Mesenchymal stem cell (in vitro differentiated cells and primary cell): ENCODE data around the gene PITPNM3.

ENCODE experiments used
- DNase-seq: peaks from one replicate; pipeline ENCODE4 v3.0.0-alpha.2; 2013
- H2AFZ ChIP-seq: one replicate; pipeline ENCODE4 v1.6.1; 2013; ENCODE audit warnings: low read depth, mild to moderate bottlenecking, control low read depth, inconsistent platforms, low read length, moderate library complexity
- H2AK5ac ChIP-seq: 2 replicates; pipeline ENCODE4 v1.6.1; 2013; ENCODE audit warnings: low read length, moderate library complexity, mild to moderate bottlenecking, inconsistent platforms; ENCODE audit not compliant: severe bottlenecking
- H2BK120ac ChIP-seq: one replicate; pipeline ENCODE4 v1.6.1; 2013; ENCODE audit warnings: low read depth, mild to moderate bottlenecking, inconsistent platforms, low read length, moderate library complexity
- H2BK12ac ChIP-seq, 2 experiments: one replicate each; pipeline ENCODE4 v1.6.1; 2013; ENCODE audit warnings: inconsistent platforms in 2 of 2, low read length in 2 of 2, mild to moderate bottlenecking in 2 of 2, moderate library complexity in 2 of 2, control low read depth in 1 of 2
- H2BK15ac ChIP-seq: one replicate; pipeline ENCODE4 v1.6.1; 2013; ENCODE audit warnings: mild to moderate bottlenecking, low read depth, inconsistent platforms; ENCODE audit not compliant: poor library complexity, severe bottlenecking
- H2BK5ac ChIP-seq: 2 replicates; pipeline ENCODE4 v1.6.1; 2013; ENCODE audit warnings: low read depth, mild to moderate bottlenecking, low read length, control low read depth, inconsistent platforms; ENCODE audit not compliant: poor library complexity, severe bottlenecking
- H3K14ac ChIP-seq, 2 experiments: one replicate each; pipeline ENCODE4 v1.6.1; 2013; ENCODE audit warnings: inconsistent platforms in 2 of 2, low read length in 2 of 2, control low read depth in 1 of 2, mild to moderate bottlenecking in 1 of 2, moderate library complexity in 1 of 2
- H3K18ac ChIP-seq, 2 experiments: one replicate each; pipeline ENCODE4 v1.6.1; 2013; ENCODE audit warnings: inconsistent platforms in 2 of 2, low read length in 2 of 2, control low read depth in 1 of 2, low read depth in 1 of 2, mild to moderate bottlenecking in 1 of 2
- H3K23ac ChIP-seq, 2 experiments: one replicate each; pipeline ENCODE4 v1.6.1; 2013; ENCODE audit warnings: inconsistent platforms in 2 of 2, low read length in 2 of 2, mild to moderate bottlenecking in 2 of 2, moderate library complexity in 2 of 2, control low read depth in 1 of 2
- H3K27ac ChIP-seq: 2 replicates; pipeline ENCODE4 v1.5.1; 2013; ENCODE audit warnings: mild to moderate bottlenecking, moderate library complexity, low read length, control low read depth, inconsistent platforms; ENCODE audit not compliant: poor library complexity, severe bottlenecking
- H3K27me3 ChIP-seq, 2 experiments: 2 replicates each; pipeline versions ENCODE4 v1.6.1 to v1.7.0; 2013; ENCODE audit warnings: low read length in 2 of 2, mild to moderate bottlenecking in 2 of 2, moderate library complexity in 2 of 2, control low read depth in 1 of 2, inconsistent platforms in 1 of 2; ENCODE audit not compliant: control insufficient read depth in 1 of 2, insufficient read depth in 1 of 2
- H3K36me3 ChIP-seq, 2 experiments: 2 replicates each; pipeline versions ENCODE4 v1.6.1 to v1.7.0; 2013; ENCODE audit warnings: low read length in 2 of 2, control low read depth in 1 of 2, inconsistent platforms in 1 of 2, low read depth in 1 of 2, mild to moderate bottlenecking in 1 of 2; ENCODE audit not compliant: insufficient read depth in 2 of 2, control insufficient read depth in 1 of 2
- H3K4ac ChIP-seq, 2 experiments: one replicate each; pipeline ENCODE4 v1.6.1; 2013; ENCODE audit warnings: inconsistent platforms in 2 of 2, low read length in 2 of 2, mild to moderate bottlenecking in 2 of 2, moderate library complexity in 2 of 2, control low read depth in 1 of 2, low read depth in 1 of 2
- H3K4me1 ChIP-seq: 2 replicates; pipeline ENCODE4 v1.6.1; 2013; ENCODE audit warnings: low read depth, low read length, control low read depth; ENCODE audit not compliant: control insufficient read depth, insufficient read depth
- H3K4me2 ChIP-seq: 2 replicates; pipeline ENCODE4 v1.6.1; 2013; ENCODE audit warnings: low read length, mild to moderate bottlenecking, inconsistent platforms; ENCODE audit not compliant: poor library complexity, severe bottlenecking
- H3K4me3 ChIP-seq, 2 experiments: 2 replicates each; pipeline versions ENCODE4 v1.5.1 to v1.7.0; 2013; ENCODE audit warnings: low read length in 2 of 2, mild to moderate bottlenecking in 2 of 2, control low read depth in 1 of 2, low read depth in 1 of 2; ENCODE audit not compliant: insufficient read depth in 1 of 2
- H3K79me1 ChIP-seq: replicated peaks from 2 replicates; pipeline ENCODE4 v1.6.1; 2013; ENCODE audit warnings: mild to moderate bottlenecking, control low read depth, low read length, inconsistent platforms; ENCODE audit not compliant: poor library complexity, severe bottlenecking
- H3K9ac ChIP-seq: 2 replicates; pipeline ENCODE4 v1.7.0; 2013; ENCODE audit warnings: mild to moderate bottlenecking, low read length, moderate library complexity
- H3K9me3 ChIP-seq: 2 replicates; pipeline ENCODE4 v1.7.0; 2013; ENCODE audit warnings: mild to moderate bottlenecking, low read length; ENCODE audit not compliant: control insufficient read depth
- H4K8ac ChIP-seq: one replicate; pipeline ENCODE4 v1.6.1; 2013; ENCODE audit warnings: inconsistent platforms, mild to moderate bottlenecking, low read length, moderate library complexity
- H4K91ac ChIP-seq: one replicate; pipeline ENCODE4 v1.6.1; 2013; ENCODE audit warnings: mild to moderate bottlenecking, low read length, inconsistent platforms
- WGBS: methylation state at CpG from one replicate; pipeline ENCODE4 v1.1.7; 2013; ENCODE audit warnings: mixed read lengths; 5-methylcytosine and 5-hydroxymethylcytosine counted together

Gene PITPNM3

DNA sequence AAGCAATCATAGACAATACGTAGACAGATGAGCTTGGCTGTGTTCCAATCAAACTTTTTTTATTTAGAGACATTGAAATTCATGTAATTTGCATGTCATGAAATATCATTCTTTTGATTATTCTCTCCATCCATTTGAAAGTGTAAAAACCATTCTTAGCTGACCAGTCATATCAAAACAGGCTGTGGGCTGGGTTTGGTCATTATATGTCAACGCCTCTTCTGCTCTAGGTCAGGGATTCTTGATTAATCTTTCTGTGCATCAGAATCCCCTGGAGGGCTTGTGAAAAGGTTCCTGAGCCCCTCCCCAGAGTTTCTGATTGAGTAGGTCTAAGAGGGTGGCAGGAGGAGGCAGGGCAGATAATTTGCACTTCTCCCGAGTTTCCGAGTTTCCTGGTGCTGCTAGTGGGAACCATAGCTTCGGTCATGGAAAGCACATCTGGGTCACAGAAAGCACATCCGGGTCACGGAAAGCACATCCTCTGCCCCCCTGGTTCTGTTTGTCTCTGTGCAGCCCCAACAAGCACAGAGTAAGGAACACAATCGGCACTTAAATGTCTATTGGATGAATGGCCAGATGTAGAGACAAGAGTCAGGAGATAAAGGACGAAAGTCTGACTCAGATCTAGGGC lies 95.7 kb downstream of the PITPNM3 start:
- Histone ChIP-seq H3K36me3 (no peaks in the 10 kb centered on the region), H3K4ac (no peak overlapping the region), H3K27me3 (peaks cover 12 to 39% of the 10 kb centered on the region in 2 experiments), H3K4me1 (peaks cover 22% of the 10 kb centered on the region), H2AK5ac (no peak overlapping the region), H3K18ac (no peak overlapping the region), H3K27ac (no peak overlapping the region), H4K91ac (no peak overlapping the region), H4K8ac (no peak overlapping the region), H3K79me1 (no peaks in the 10 kb centered on the region), H3K4me3 (no peak overlapping the region), H3K14ac (no peak overlapping the region), H3K23ac (no peak overlapping the region), H3K4me2 (no peak overlapping the region), H2BK15ac (no peak overlapping the region), H3K9me3 (no peaks in the 10 kb centered on the region), H2BK120ac (no peak overlapping the region), H3K9ac (no peak overlapping the region), H2AFZ (no peak overlapping the region), H2BK5ac (no peak overlapping the region), H2BK12ac (no peak overlapping the region)
- no peak for DNase-seq
- WGBS = 90% methylated on average over 8 of the region's 9 CpGs

DNA sequence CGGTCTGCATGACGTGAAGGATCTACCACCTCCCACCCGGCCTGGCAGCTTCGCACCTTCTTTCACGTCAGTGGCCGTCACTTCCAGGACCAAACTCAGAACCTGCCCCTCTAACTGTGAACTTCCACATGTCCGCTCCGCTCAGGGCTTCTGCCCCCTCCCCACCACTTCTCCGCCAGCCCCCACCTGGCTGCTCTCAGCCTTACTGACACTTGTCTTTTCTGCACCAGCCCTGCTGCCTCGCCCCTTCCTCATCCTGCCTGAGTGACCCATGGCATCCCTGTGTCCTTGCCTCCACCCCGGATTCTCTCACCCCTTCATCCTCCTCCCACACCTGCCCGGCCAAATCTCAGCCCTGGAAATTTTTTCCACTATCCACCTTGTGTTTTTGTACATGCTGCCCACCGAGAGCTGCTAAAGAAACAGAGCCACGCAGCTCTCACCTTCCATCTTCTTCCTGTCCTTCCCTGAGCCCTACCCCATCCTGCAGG lies 97.8 kb downstream of the PITPNM3 start:
- Histone ChIP-seq H3K27me3 (peaks cover 20 to 57% of the 10 kb centered on the region in 2 experiments), H2BK120ac (no peak overlapping the region)
- WGBS = 87% methylated on average over 14 of the region's 14 CpGs

GRCh38 chr17:6457688-6458459 lies 98.5 kb downstream of the PITPNM3 start:
- Histone ChIP-seq H3K4ac (no peak overlapping the region), H3K14ac (no peak overlapping the region), H2AFZ (no peak overlapping the region), H3K4me3 (no peak overlapping the region), H3K4me1 (peaks cover 23% of the 10 kb centered on the region), H3K23ac (no peak overlapping the region), H2BK5ac (no peak overlapping the region), H2BK12ac (peak overlapping the region; percentile 52 to 79), H2BK15ac (peak overlapping the region; percentile 54), H2BK120ac (peak overlapping the region; percentile 27), H2AK5ac (no peak overlapping the region), H3K18ac (peak overlapping the region in 1 of 2 experiments; percentile 38), H3K27ac (no peak overlapping the region), H4K91ac (peak overlapping the region; percentile 31), H3K9me3 (no peaks in the 10 kb centered on the region), H3K4me2 (no peak overlapping the region), H3K27me3 (peaks cover 20 to 60% of the 10 kb centered on the region in 2 experiments), H3K9ac (no peak overlapping the region), H3K36me3 (no peaks in the 10 kb centered on the region), H3K79me1 (no peaks in the 10 kb centered on the region), H4K8ac (peak overlapping the region; percentile 45)
- 74% methylated on average over 10 of the region's 10 CpGs for WGBS
- DNase-seq = no peak

More for the DNA sequence above, 97.8 kb downstream of the PITPNM3 start:
- H3K79me1 ChIP-seq = no peaks in the 10 kb centered on the region
- H4K91ac ChIP-seq = peak overlapping the region; percentile 43
- H3K27ac ChIP-seq = no peak overlapping the region
- H3K9me3 ChIP-seq = no peaks in the 10 kb centered on the region
- no peak overlapping the region for H2BK15ac ChIP-seq
- no peak for DNase-seq
- H2BK12ac ChIP-seq = peak overlapping the region in 1 of 2 experiments; percentile 24
- no peak overlapping the region for H3K23ac ChIP-seq
- no peak overlapping the region for H2AFZ ChIP-seq
- no peak overlapping the region for H2BK5ac ChIP-seq
- H3K4ac ChIP-seq = no peak overlapping the region
- H3K4me2 ChIP-seq = no peak overlapping the region
- peaks cover 27% of the 10 kb centered on the region for H3K4me1 ChIP-seq
- peak overlapping the region; percentile 45 for H4K8ac ChIP-seq
- H3K4me3 ChIP-seq = no peak overlapping the region
- H3K36me3 ChIP-seq = no peaks in the 10 kb centered on the region
- no peak overlapping the region for H3K9ac ChIP-seq
- H2AK5ac ChIP-seq = no peak overlapping the region
- H3K18ac ChIP-seq = no peak overlapping the region
- no peak overlapping the region for H3K14ac ChIP-seq
